T-helper 2 cell (primary cell): ENCODE data around the gene AJM1.

ENCODE experiments used
- DNase-seq, 5 experiments: peaks; one replicate each; pipeline versions ENCODE4 v3.0.0 to v3.0.0-alpha.2; 2012 to 2022

Gene AJM1

DNA sequence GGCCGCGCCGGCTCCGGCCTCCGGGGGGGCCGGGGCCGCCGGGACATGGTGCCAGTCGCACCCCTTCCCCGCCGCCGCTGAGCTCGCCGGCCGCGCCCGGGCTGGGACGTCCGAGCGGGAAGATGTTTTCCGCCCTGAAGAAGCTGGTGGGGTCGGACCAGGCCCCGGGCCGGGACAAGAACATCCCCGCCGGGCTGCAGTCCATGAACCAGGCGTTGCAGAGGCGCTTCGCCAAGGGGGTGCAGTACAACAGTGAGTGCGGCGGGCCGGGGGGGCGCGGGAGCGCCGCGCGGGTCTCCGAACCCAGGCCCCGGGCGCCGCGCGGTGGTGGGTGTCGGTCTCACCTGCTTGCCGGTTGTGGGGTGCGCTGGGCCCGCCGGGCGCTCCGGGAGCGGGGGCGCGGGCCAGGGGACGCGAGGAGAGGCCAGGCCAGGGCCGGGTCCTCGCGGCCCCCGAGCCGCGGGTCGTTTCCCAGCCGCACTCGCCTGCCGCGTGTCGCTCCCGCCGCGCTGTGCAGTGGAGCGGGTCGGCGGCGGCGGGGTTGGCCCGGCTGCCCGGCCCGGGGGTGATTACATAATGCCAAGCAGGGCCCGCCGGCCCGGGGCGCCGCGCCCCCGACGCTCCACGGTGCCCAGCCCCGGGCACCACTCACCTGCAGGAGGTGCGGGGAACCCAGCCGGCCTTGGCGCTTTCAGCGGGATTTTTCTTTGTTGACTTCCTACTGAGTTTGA is 34.0 kb upstream of the AJM1 start:
- peak in 4 of 5 experiments; percentile 25 to 47 (median 34) for DNase-seq

- DNase-seq, result no peak
These were observed 33.5 kb upstream of the AJM1 start for GRCh38 chr9:136808806-136809158.

GRCh38 chr9:136814725-136815421 is 27.4 kb upstream of the AJM1 start:
- no peak for DNase-seq

DNA sequence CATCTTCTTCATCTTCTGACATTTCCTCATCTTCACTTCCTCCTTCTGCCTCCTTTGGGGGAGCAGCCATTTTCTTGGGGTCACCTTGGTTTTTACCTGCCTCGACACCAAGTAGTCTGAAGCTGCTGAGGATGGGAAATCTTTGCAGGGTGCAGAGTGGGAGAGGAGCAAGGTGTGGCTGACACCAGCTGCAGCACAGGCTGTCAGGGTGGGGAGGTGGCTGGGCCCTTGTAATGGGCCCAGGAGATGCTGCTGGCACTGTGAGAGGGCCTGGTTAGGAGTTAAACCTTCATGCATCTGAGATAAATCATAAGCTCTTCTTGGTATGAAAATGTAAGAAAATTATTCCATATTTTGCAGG is 26.9 kb upstream of the AJM1 start:
- DNase-seq, result no peak

DNA sequence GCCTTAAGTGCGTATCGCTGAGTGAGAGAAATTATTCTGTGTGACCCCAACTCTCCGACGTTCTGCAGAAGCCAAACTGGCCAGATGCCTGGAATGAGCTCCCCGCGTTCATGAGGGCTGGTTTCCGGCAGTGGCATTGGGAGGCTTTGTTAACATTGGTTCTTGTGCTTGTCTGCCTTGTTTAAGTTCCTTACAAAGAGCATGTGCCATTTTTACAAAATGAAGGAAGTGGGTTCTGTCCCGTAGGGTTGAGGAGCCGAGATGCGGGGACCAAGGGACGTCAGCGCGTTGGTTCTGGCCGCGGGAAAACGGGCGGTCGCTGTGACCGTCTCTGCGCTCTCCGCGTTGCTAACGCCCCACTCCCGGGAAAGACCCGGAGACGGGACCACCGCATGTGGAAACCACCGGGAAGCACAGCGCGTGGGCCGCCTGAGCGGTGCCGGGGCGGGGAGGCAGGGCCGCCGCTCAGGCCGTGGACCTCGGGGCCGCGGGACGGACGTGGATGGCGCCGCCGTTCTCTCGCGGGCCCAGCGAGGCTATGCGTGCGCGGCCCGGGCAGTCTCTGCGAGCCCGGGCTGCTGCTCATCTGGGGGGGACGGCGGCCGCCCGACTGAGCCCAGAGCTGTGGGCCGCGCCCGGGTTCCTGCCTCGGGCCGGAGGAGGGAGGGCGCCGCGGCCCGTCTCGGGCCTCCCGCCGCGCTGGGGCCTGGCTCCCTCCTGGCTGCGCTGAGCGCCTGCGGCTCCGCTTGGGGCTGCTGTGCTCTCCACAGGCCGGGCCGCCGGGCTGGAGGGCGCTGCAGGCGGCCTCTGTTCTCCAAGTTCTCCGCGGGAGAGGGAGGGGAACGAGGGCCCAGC is 21.1 kb upstream of the AJM1 start:
- DNase-seq, result no peak

GRCh38 chr9:136821826-136822544 is 20.3 kb upstream of the AJM1 start:
- no peak for DNase-seq

DNA sequence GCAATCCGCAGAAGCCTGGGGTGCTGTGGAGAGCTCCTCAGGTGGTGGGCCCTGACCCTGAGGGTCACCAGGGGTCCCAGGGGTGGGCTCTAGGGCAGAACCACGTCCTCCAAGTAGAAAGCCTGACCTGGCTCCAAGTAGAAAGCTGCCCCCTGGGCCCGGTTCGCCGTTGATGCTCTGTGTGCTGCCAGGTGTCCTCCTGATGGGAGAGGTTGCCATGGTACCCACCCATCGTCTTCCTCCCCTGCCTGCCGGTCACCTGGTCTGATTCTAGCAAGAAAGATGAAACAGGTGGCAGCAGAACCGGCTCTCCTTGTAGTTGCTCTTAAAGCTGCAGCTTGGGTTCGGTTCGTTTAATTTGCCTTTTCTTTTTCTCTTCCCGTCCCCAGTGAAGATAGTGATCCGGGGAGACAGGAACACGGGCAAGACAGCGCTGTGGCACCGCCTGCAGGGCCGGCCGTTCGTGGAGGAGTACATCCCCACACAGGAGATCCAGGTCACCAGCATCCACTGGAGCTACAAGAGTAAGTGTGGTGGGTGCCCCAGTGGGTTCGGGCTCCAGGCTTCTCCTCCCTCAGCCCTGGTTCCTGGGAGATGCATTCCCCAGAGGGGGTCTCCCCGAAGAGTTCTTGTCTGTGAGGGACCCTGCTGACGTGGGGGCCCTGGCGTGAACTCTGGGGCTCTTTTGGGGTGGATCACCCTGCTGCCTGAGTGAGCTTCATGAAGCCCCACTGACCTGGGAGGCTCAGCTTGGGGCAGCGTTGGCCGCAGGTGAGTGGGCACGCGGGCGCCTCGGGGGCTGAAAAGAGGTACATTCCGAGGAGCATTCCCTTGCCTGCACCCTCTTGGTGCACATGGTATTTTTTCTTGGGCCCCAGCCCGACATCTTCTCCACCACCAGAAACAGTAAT is 18.9 kb upstream of the AJM1 start:
- DNase-seq, result no peak

DNA sequence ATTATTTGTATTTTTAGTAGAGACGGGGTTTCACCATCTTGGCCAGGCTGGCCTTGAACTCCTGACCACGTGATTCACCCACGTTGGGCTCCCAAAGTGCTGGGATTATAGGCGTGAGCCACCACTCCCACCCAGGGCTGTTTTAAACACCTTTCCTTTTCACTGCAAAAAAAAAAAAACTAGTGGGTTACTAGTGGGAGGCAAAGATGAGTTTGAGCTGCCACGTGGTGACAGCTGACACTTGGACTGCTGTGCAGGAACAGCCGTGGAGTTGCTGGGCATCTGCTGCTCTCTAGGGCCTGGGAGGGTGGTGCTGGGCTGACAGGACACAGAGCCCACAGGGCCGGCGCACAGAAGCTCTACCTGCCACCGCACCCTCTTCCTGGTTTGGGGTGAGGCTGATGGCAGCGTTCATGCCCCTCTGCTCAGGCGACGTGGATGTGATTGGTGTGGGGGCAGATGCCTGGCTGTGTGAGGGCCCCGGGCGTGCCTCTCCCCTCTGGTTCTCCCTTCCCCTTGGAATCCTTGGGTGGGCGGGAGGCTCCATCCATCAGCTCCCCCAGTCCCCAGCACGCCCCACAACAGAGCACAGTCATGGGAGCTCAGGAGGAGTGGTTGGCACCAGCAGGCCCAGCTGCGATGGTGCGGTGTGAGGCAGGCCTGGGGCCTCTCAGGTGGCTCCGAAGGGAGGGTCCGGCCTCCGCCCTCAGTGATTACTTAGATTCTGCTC is 17.6 kb upstream of the AJM1 start:
- DNase-seq, result no peak

DNA sequence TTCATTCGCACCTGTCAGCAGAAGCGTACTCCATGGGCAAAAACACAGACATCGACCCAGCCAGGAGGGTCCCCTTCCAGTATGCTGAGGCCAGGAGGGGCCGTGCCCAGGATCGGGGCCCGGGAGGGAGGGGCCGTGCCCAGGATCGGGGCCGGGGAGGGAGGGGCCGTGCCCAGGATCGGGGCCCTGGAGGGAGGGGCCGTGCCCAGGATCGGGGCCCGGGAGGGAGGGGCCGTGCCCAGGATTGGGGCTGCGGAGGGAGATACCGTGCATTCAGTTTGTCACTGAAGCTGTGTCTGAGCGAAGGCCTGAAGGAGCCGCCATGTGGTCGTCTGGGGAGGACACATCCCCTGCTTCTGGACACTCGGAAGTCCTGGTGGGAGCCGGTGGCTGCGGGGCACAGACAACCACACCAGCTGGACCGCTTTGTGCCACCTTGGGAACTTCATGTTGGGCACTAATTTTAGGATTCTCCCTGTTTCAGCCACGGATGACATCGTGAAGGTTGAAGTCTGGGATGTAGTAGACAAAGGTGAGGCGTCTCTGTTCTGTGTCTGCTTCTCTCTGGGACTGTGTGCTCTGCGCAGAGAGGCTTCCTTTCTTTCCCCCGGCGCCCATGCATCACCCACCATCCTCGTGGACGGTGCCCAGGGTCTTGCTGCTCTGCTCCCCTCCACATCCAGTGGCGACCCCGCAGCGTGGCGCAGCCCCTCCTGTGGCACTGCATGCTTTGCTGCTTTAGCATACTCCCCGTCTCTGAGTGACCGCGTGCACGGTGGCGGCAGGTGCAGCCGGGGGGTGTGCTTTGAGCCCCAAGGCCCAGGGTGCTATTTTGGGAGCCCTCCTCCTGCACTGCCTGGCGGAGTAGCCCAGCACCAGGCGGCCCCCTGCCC is 16.7 kb upstream of the AJM1 start:
- no peak for DNase-seq

DNA sequence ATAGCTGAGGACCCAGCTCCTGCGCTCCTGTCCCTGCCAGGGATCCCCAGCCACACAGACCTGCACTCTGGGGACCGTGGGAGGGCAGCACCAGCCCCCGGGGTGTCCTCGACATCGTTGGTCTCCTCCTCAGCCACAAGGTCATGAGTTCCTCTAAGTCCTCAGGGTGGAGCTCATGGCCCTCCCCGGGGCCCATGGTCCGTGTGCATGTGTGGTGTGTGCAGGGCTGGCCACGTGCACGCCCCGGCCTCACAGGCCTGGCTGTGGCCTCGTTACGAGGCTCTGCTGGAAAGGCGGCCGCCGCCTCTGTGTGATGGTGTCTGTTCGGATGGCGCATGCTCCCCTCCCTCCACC is 16.1 kb upstream of the AJM1 start:
- no peak for DNase-seq

GRCh38 chr9:136826703-136827582 is 15.3 kb upstream of the AJM1 start:
- DNase-seq, result no peak

GRCh38 chr9:136827794-136828473 is 14.3 kb upstream of the AJM1 start:
- DNase-seq, result no peak

GRCh38 chr9:136828474-136829140 is 13.7 kb upstream of the AJM1 start:
- no peak for DNase-seq

- DNase-seq, result no peak
These were observed 12.9 kb upstream of the AJM1 start for GRCh38 chr9:136829412-136829811.

- DNase-seq, result no peak
These were observed 12.0 kb upstream of the AJM1 start for GRCh38 chr9:136829981-136830885.

DNA sequence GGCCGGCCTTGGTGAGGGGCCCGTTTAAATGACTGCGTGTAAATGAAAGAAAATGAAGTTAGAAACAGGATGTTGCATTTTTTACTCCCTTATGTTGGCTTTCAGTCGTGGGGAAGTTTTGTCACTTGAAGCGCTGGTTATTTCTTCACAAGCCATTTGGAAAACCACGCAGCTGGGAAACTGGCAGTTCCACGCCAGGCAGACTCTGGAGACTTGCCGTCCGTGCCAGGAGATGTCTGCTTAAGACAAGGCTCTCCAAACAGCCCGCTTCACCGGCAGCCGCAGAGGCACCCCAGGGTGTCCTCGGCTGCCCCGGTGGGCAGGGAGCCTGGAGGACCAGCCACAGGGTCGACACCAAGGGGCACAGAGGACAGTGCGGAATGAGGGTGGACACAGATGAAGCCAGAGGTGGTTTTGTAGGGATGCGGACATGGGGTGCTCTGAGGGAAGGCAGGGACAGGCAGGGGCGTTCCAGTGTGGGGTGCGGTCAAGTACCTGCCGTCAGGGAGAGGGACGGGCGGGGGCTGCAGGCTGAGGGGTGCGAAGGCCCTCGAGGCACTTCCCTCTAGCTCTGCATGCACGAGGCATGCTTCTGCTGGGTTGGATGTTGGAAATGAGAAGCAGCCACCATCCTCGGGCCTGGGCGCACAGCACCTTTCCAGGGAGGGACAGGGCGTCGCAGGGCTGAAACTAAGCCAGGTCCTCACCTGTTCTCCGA is 11.1 kb upstream of the AJM1 start:
- no peak for DNase-seq
